HepG2 (cell line): Measurements from ENCODE around the gene NEFH. TPM values are rescaled to one million over a fixed set of nuclear protein-coding genes. Genes with fewer than 3 reads are reported as not detected.

Experiments
- ATAC-seq: fragments of 200-7000 bp; cut with Tn5 transposase; 3 replicates; pipeline ENCODE4 v1.9.1; 2020; ENCODE audit warnings: mild to moderate bottlenecking, moderate library complexity
- BruUV-seq: library from RNA; stranded (reverse); fragments of 400-500 nt; replicated peaks from 2 replicates; lab custom pipeline; 2021; lab: Mats Ljungman, UMichigan
- CTCF ChIA-PET: fragments of 300-600 bp; formaldehyde crosslinking; extraction: SDS; loops from one replicate; lab custom pipeline; 2021; ENCODE audit warnings: low total read pairs, inconsistent platforms, low intra/inter-chr PET ratio; lab: Yijun Ruan, JAX
- POLR2A ChIA-PET: fragments of 350-600 bp; sonication (Branson Sonifier 250); formaldehyde crosslinking; loops from one replicate; lab custom pipeline; 2020; ENCODE audit warnings: antibody characterized with exemption, inconsistent platforms; lab: Yijun Ruan, JAX
- DNase-seq: peaks from one replicate; pipeline ENCODE4 v3.0.0-alpha.2; 2015; ENCODE audit warnings: low spot score
- FAIRE-seq: peaks from 3 replicates; lab custom pipeline; 2011; peaks lifted over from hg19 to GRCh38; lab: Jason Lieb, UNC
- H2AFZ ChIP-seq: one replicate; pipeline ENCODE4 v1.6.1; 2011; ENCODE audit warnings: low read length, inconsistent platforms
- H3K27ac ChIP-seq: fragments of 300-600 bp; 3 replicates; pipeline ENCODE4 v1.8.0; 2011; ENCODE audit warnings: mixed run types, mild to moderate bottlenecking, mixed read lengths, low read length, inconsistent platforms; ENCODE audit not compliant: insufficient read depth; ENCODE audit errors: extremely low read length
- H3K27me3 ChIP-seq, 2 experiments: fragments of 200-600 bp in 1 of 2; 2 replicates in 1 of 2; 3 replicates in 1 of 2; pipeline versions ENCODE4 v1.6.0 to v1.8.0; 2011; ENCODE audit warnings: low read length in 2 of 2, mild to moderate bottlenecking in 2 of 2, moderate library complexity in 2 of 2, inconsistent platforms in 1 of 2; ENCODE audit not compliant: insufficient read depth in 2 of 2, control insufficient read depth in 1 of 2
- H3K36me3 ChIP-seq, 2 experiments: fragments of 200-600 bp in 1 of 2; replicated peaks in 1 of 2; 2 replicates in 1 of 2; 3 replicates in 1 of 2; pipeline versions ENCODE4 v1.5.1 to v1.8.0; 2011; ENCODE audit warnings: low read length in 2 of 2, inconsistent platforms in 1 of 2; ENCODE audit not compliant: insufficient read depth in 2 of 2, control insufficient read depth in 1 of 2
- H3K4me1 ChIP-seq: 2 replicates; pipeline ENCODE4 v1.5.1; 2012; ENCODE audit warnings: low read length, inconsistent platforms; ENCODE audit not compliant: insufficient read depth
- H3K4me2 ChIP-seq: 2 replicates; pipeline ENCODE4 v1.6.0; 2011; ENCODE audit warnings: low read depth, low read length, inconsistent platforms
- H3K4me3 ChIP-seq, 3 experiments: fragments of 200-600 bp in 1 of 3; sonication (generic), shearing (Covaris generic) in 1 of 3; replicated peaks in 1 of 3; 2 replicates each; pipeline ENCODE4 v1.5.1; 2011 to 2016; ENCODE audit warnings: low read length in 3 of 3, inconsistent platforms in 2 of 3, low read depth in 2 of 3, mild to moderate bottlenecking in 2 of 3, control low read depth in 1 of 3, mixed read lengths in 1 of 3; ENCODE audit not compliant: insufficient read depth in 1 of 3
- H3K79me2 ChIP-seq: one replicate; pipeline ENCODE4 v1.6.1; 2011; ENCODE audit warnings: low read length, inconsistent platforms; ENCODE audit not compliant: insufficient read depth
- H3K9ac ChIP-seq: 2 replicates; pipeline ENCODE4 v1.6.0; 2011; ENCODE audit warnings: mild to moderate bottlenecking, low read depth, low read length, inconsistent platforms; ENCODE audit not compliant: insufficient read depth
- H3K9me3 ChIP-seq: 2 replicates; pipeline ENCODE4 v1.5.1; 2012; ENCODE audit warnings: mild to moderate bottlenecking, low read length
- H4K20me1 ChIP-seq: 2 replicates; pipeline ENCODE4 v1.6.0; 2011; ENCODE audit warnings: inconsistent platforms, mild to moderate bottlenecking, low read length, moderate library complexity; ENCODE audit not compliant: insufficient read depth
- ARNT2 ChIP-seq: sonication (generic); formaldehyde crosslinking; IDR thresholded peaks from 2 replicates; pipeline ENCODE4 v1.8.0; 2022; ENCODE audit warnings: mild to moderate bottlenecking, low read depth, missing genetic modification reagents, moderate library complexity
- GATAD2A ChIP-seq: IDR thresholded peaks from 2 replicates; pipeline ENCODE4 v1.6.1; 2016
- ISL2 ChIP-seq: sonication (generic); formaldehyde crosslinking; IDR thresholded peaks from 2 replicates; pipeline ENCODE4 v1.5.0; 2020; ENCODE audit warnings: missing genetic modification reagents
- KDM2A ChIP-seq: sonication (generic); formaldehyde crosslinking; IDR thresholded peaks from 2 replicates; pipeline ENCODE4 v1.4.0; 2020; ENCODE audit warnings: low read depth, missing genetic modification reagents, borderline replicate concordance
- MIER2 ChIP-seq: IDR thresholded peaks from 2 replicates; pipeline ENCODE4 v1.6.1; 2016; ENCODE audit warnings: missing biosample characterization, missing genetic modification reagents
- STAG1 ChIP-seq: sonication (generic); formaldehyde crosslinking; IDR thresholded peaks from 2 replicates; pipeline ENCODE4 v1.4.0; 2020; ENCODE audit warnings: missing genetic modification reagents
- XRCC5 ChIP-seq: fragments of 200-400 bp; formaldehyde crosslinking; optimal IDR thresholded peaks from 2 replicates; pipeline ENCODE3; 2017; ENCODE audit warnings: mild to moderate bottlenecking, low read length
- ZMYM4 ChIP-seq: sonication (generic); formaldehyde crosslinking; IDR thresholded peaks from 2 replicates; pipeline ENCODE4 v1.8.1; 2023; ENCODE audit warnings: mild to moderate bottlenecking, missing genetic modification reagents
- ZNF34 ChIP-seq: sonication (generic); formaldehyde crosslinking; IDR thresholded peaks from 2 replicates; pipeline ENCODE4 v1.4.0; 2020; ENCODE audit warnings: mild to moderate bottlenecking, missing genetic modification reagents, borderline replicate concordance
- WGBS: methylation state at CpG from one replicate; pipeline ENCODE4 v1.1.6; 2017; ENCODE audit warnings: low lambda C conversion rate; 5-methylcytosine and 5-hydroxymethylcytosine counted together
- in situ Hi-C: cut with HindIII; loops from 2 replicates; pipeline ENCODE4 v1.10.0; 2017; ENCODE audit warnings: low pct_unique_long_range_greater_than_20kb; ENCODE audit not compliant: extremely low pct_ligation_motif_present
- intact Hi-C: fragments of 100-400 bp; cut with micrococcal nuclease; formaldehyde crosslinking; loops from one replicate; pipeline ENCODE4 v1.10.0; 2022; ENCODE audit not compliant: unreplicated experiment
- polyA plus RNA-seq, 8 experiments: library from polyadenylated mRNA; depleted of rRNA in 3 of 8; stranded (reverse) in 7 of 8; unstranded in 1 of 8; fragments of >200 nt; fragmentation: Illumina TruSeq in 4 of 8; extraction: Trizol in 4 of 8; gene quantifications; 2 replicates each; pipeline versions ENCODE4 v1.2.1 to v1.2.3, GENCODE V29; 2011 to 2016; ENCODE audit warnings: low read depth in 4 of 8, missing spikeins in 1 of 8, mixed read lengths in 1 of 8; ENCODE audit not compliant: insufficient read depth in 1 of 8
- total RNA-seq, 5 experiments: library from RNA; depleted of rRNA; stranded (reverse); fragments of >200 nt; fragmentation: Illumina TruSeq; extraction: Trizol; gene quantifications; 2 replicates each; pipeline ENCODE4 v1.2.3, GENCODE V29; 2016; ENCODE audit warnings: low read depth in 1 of 5
- TF ChIP-seq, protein P1 (sequence below): sonication (generic); formaldehyde crosslinking; IDR thresholded peaks from 2 replicates; pipeline ENCODE4 v1.9.0; 2022; ENCODE audit warnings: missing genetic modification reagents, mild to moderate bottlenecking, borderline replicate concordance
- TF ChIP-seq, protein P2 (sequence below): fragments of 450-650 bp; IDR thresholded peaks from 2 replicates; pipeline ENCODE4 v1.6.1; 2017
- TF ChIP-seq, protein P3 (sequence below): sonication (generic); formaldehyde crosslinking; IDR thresholded peaks from 2 replicates; pipeline ENCODE4 v1.5.0; 2020; ENCODE audit warnings: mild to moderate bottlenecking, missing genetic modification reagents
- TF ChIP-seq, protein P4 (sequence below): sonication (generic); formaldehyde crosslinking; IDR thresholded peaks from 2 replicates; pipeline ENCODE4 v1.4.0; 2020; ENCODE audit warnings: low read depth, mild to moderate bottlenecking, missing genetic modification reagents
- TF ChIP-seq, protein P5 (sequence below): IDR thresholded peaks from 2 replicates; pipeline ENCODE4 v1.6.1; 2016; ENCODE audit warnings: missing compliant biosample characterization, missing genetic modification reagents, borderline replicate concordance

NEFH gene
- total and polyA plus RNA-seq, 2 of the 13 experiments (the other 11 are each of a cell fraction or from before 2014, with no cell fraction given), result not detected

DNA sequence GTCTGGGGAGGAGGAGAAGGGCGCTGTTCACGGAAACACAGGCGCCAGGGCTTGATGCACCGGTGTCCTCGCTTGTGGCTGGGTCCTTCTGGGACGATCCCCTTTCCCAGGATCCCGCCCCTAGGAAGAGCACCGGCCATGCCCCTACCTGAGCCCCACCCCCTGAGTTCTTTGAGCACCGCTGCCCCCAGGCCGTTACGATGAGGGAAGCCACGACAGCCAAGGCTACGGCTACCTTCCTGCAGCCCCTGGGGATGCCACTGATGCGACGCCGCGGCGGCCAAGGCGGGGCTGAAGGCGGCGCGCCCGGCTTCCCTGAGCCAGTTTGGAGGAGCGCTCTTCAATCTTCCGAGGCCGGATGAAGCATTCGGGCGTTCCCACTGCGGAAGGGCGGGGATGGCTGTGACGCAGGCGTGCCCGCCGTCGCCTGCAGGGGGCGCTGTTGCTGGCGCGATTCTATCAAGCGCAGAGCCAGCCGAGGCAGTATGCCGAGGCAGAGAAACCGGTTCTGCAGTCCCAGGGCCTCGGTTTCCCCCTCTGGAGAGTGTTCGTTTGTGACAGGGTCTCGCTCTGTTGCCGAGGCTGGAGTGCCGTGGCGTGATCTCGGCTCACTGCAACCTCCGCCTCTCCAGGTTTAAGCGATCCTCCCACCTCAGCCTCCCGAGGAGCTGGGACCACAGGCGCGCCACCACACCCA is 9.7 kb upstream of the NEFH start:
- H3K27me3 ChIP-seq, result peaks cover 12 to 57% of the 10 kb centered on the region in 2 experiments
- 58% methylated on average over 11 of the region's 54 CpGs for WGBS
- FAIRE-seq (no peak), DNase-seq (peak; percentile 26), ATAC-seq (peak; percentile 92)
- in situ Hi-C loops, result no loop called here
- peak overlapping the region; percentile 38 to 68 (median 40); a peak in 5 of 6 replicates for H3K4me3 ChIP-seq
- H3K9me3 ChIP-seq, result no peaks in the 10 kb centered on the region
- H2AFZ ChIP-seq, result no peak overlapping the region
- H3K79me2 ChIP-seq, result no peaks in the 10 kb centered on the region
- peak overlapping the region; percentile 81 for H3K4me2 ChIP-seq
- peaks cover 11% of the 10 kb centered on the region; the same call in 1 of the 2 replicates for H3K4me1 ChIP-seq
- no peaks in the 10 kb centered on the region for H4K20me1 ChIP-seq
- H3K9ac ChIP-seq, result no peak overlapping the region
- POLR2A ChIA-PET, result no interaction called here
- CTCF ChIA-PET, result no interaction called here
- no TSS peak for BruUV-seq
- no peaks in the 10 kb centered on the region for H3K36me3 ChIP-seq
- intact Hi-C loops, result loop anchor here (1.0 kb wide), 1 partner anchor 54 kb away; no protein-coding TSS in a partner anchor
- H3K27ac ChIP-seq, result no peak overlapping the region
- TF ChIP-seq, protein P1, sequence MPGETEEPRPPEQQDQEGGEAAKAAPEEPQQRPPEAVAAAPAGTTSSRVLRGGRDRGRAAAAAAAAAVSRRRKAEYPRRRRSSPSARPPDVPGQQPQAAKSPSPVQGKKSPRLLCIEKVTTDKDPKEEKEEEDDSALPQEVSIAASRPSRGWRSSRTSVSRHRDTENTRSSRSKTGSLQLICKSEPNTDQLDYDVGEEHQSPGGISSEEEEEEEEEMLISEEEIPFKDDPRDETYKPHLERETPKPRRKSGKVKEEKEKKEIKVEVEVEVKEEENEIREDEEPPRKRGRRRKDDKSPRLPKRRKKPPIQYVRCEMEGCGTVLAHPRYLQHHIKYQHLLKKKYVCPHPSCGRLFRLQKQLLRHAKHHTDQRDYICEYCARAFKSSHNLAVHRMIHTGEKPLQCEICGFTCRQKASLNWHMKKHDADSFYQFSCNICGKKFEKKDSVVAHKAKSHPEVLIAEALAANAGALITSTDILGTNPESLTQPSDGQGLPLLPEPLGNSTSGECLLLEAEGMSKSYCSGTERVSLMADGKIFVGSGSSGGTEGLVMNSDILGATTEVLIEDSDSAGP, result peak; percentile 58; the same call in 1 of the 2 replicates
- TF ChIP-seq, protein P2, sequence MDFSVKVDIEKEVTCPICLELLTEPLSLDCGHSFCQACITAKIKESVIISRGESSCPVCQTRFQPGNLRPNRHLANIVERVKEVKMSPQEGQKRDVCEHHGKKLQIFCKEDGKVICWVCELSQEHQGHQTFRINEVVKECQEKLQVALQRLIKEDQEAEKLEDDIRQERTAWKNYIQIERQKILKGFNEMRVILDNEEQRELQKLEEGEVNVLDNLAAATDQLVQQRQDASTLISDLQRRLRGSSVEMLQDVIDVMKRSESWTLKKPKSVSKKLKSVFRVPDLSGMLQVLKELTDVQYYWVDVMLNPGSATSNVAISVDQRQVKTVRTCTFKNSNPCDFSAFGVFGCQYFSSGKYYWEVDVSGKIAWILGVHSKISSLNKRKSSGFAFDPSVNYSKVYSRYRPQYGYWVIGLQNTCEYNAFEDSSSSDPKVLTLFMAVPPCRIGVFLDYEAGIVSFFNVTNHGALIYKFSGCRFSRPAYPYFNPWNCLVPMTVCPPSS, result no peak
- TF ChIP-seq, protein P3, sequence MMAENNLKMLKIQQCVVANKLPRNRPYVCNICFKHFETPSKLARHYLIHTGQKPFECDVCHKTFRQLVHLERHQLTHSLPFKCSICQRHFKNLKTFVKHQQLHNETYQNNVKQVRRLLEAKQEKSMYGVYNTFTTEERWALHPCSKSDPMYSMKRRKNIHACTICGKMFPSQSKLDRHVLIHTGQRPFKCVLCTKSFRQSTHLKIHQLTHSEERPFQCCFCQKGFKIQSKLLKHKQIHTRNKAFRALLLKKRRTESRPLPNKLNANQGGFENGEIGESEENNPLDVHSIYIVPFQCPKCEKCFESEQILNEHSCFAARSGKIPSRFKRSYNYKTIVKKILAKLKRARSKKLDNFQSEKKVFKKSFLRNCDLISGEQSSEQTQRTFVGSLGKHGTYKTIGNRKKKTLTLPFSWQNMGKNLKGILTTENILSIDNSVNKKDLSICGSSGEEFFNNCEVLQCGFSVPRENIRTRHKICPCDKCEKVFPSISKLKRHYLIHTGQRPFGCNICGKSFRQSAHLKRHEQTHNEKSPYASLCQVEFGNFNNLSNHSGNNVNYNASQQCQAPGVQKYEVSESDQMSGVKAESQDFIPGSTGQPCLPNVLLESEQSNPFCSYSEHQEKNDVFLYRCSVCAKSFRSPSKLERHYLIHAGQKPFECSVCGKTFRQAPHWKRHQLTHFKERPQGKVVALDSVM (CRISPR knock-in tag), result peak; percentile 79
- TF ChIP-seq KDM2A (CRISPR knock-in tag) (peak; percentile 75; the same call in 1 of the 2 replicates), ZMYM4 (CRISPR knock-in tag) (no peak), XRCC5 (peak; percentile 58), GATAD2A (CRISPR knock-in tag) (0 out of 2 replicates have a peak, but pooled peaks have one; percentile 17), ARNT2 (CRISPR knock-in tag) (no peak), STAG1 (CRISPR knock-in tag) (peak; percentile 59), ZNF34 (CRISPR knock-in tag) (no peak), MIER2 (CRISPR knock-in tag) (0 out of 2 replicates have a peak, but pooled peaks have one; percentile 14), ISL2 (CRISPR knock-in tag) (no peak)
- TF ChIP-seq, protein P4, sequence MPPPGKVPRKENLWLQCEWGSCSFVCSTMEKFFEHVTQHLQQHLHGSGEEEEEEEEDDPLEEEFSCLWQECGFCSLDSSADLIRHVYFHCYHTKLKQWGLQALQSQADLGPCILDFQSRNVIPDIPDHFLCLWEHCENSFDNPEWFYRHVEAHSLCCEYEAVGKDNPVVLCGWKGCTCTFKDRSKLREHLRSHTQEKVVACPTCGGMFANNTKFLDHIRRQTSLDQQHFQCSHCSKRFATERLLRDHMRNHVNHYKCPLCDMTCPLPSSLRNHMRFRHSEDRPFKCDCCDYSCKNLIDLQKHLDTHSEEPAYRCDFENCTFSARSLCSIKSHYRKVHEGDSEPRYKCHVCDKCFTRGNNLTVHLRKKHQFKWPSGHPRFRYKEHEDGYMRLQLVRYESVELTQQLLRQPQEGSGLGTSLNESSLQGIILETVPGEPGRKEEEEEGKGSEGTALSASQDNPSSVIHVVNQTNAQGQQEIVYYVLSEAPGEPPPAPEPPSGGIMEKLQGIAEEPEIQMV (CRISPR knock-in tag), result no peak
- TF ChIP-seq, protein P5, sequence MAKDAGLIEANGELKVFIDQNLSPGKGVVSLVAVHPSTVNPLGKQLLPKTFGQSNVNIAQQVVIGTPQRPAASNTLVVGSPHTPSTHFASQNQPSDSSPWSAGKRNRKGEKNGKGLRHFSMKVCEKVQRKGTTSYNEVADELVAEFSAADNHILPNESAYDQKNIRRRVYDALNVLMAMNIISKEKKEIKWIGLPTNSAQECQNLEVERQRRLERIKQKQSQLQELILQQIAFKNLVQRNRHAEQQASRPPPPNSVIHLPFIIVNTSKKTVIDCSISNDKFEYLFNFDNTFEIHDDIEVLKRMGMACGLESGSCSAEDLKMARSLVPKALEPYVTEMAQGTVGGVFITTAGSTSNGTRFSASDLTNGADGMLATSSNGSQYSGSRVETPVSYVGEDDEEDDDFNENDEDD (CRISPR knock-in tag), result peak; percentile 33; the same call in 1 of the 2 replicates
